Stimulated activated CD8-positive, alpha-beta memory T cell treated with anti-CD3 and anti-CD28 coated beads, Interleukin-12 subunit alpha, Interleukin-12 subunit beta, amount 100 ng/mL, for 1 hour (primary cell): ENCODE data around the gene CAPN10.

Experiments
- DNase-seq: peaks from one replicate; pipeline ENCODE4 v3.0.0-alpha.2; 2020; ENCODE audit warnings: low read depth

The CAPN10 gene

DNA sequence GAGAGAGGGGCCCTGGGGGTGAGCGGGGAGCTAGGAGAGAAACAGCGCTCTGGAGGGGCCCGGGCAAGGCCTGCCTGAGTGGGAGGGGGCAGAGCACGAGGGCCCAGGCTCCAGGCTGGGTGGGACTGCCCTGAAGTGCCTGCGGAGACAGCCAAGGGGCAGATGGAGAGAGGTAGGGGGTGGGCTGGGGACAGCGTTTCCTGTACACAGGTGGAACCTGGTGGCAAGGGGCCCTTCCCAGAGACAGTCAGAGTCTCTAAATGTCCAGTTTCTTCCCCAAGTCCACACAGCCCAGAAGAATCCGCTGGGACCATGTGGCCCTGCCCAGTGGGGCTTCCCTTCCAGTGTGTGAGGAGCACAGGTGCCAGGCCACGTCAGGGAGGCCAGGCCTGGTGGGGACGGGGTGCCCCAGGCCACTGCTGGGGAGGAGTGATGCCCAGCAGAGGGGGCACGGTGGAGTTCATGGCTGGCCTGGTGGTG, 37.0 kb downstream of the CAPN10 start:
- no peak for DNase-seq

- DNase-seq: no peak
Observed at GRCh38 chr2:240624011-240624949, 37.7 kb downstream of the CAPN10 start.

DNA sequence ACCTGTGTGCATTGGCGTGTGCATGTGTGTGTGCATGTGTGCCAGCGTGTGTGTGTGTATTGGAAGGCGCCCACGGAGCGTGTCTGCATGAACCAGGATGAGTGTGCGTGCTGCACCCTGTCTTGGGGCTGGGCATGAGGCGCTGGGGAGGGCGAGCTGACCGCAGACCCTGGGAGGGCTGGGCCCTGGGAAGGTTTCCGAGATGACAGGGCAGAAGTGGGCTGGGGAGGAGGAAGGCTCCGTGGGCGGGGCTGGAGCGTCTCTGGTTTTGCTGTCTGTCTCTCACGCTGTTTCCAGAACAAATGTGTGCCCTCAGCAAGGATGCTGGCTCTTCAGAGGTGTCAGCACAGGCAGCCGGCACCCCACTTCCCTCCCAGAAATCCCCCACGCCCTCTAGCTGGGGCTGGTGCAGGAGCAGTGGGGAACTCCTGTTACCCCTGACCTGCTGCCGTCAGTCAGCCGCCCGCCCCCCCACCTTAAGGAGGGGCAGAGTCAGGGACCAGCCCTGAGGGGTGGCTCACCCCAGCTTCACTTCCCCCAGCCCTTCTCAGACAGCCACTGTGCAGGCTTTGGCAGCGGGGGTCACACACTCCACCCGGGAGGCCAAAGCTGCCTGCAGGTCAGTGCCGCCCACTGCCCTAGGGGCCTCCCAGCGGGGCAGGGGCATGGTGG, 38.6 kb downstream of the CAPN10 start, which contains the start of gene GPR35:
GPR35 (plus strand) TSS at position 531 of the 672 bp plus-strand sequence. CDS start 4,473 bp downstream, outside the sequence.
- peak; percentile 50 for DNase-seq

- DNase-seq: no peak
Observed at GRCh38 chr2:240626531-240627300, 40.2 kb downstream of the CAPN10 start.

GRCh38 chr2:240627736-240628506, 41.4 kb downstream of the CAPN10 start:
- no peak for DNase-seq

GRCh38 chr2:240628507-240628807, 41.9 kb downstream of the CAPN10 start:
- DNase-seq: no peak

DNA sequence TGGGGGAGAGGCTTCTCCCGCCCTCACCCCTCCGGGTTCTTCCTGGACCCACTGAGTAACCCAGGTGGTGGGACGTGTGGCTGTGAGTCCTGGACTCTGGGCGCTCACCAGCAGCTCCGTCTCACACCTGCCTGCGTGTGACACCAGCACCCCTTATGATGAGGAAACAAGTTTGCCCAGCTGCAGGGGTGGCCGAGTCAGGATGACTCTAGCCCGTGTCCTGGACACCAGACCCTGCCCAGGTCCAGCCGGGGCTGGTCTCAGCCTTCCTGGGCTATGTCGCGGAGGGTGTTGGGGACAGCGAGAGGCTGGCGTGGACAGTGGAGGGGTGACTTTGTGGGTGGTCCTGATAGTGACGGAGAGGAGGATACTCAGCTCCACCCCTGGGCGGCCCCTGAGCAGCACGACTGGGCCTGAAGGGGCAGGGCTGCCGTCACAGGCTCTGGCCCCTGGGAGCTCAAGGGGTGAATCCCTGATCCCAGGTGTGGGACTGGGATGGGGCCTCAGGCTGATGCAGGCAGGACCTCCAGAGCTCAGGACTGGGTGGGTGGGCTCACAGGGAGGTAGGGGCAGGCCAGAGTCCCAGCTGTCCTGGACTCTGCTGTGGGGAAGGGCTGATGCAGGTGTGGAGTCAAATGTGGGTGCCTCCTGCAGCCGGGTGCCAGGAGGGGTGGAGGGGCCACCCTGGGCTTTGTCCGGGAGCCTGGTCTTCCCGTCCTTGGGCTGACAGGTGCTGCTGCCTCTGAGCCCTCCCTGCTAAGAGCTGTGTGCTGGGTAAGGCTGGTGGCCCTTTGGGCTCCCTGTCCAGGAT, 42.5 kb downstream of the CAPN10 start:
- DNase-seq: no peak

DNA sequence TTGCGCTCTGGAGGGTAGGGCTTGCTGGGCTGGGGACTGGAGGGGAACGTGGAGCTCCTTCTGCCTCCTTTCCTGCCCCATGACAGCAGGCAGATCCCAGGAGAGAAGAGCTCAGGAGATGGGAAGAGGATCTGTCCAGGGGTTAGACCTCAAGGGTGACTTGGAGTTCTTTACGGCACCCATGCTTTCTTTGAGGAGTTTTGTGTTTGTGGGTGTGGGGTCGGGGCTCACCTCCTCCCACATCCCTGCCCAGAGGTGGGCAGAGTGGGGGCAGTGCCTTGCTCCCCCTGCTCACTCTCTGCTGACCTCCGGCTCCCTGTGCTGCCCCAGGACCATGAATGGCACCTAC, 43.1 kb downstream of the CAPN10 start:
- DNase-seq: no peak

DNA sequence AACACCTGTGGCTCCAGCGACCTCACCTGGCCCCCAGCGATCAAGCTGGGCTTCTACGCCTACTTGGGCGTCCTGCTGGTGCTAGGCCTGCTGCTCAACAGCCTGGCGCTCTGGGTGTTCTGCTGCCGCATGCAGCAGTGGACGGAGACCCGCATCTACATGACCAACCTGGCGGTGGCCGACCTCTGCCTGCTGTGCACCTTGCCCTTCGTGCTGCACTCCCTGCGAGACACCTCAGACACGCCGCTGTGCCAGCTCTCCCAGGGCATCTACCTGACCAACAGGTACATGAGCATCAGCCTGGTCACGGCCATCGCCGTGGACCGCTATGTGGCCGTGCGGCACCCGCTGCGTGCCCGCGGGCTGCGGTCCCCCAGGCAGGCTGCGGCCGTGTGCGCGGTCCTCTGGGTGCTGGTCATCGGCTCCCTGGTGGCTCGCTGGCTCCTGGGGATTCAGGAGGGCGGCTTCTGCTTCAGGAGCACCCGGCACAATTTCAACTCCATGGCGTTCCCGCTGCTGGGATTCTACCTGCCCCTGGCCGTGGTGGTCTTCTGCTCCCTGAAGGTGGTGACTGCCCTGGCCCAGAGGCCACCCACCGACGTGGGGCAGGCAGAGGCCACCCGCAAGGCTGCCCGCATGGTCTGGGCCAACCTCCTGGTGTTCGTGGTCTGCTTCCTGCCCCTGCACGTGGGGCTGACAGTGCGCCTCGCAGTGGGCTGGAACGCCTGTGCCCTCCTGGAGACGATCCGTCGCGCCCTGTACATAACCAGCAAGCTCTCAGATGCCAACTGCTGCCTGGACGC, 43.6 kb downstream of the CAPN10 start:
- DNase-seq: no peak

DNA sequence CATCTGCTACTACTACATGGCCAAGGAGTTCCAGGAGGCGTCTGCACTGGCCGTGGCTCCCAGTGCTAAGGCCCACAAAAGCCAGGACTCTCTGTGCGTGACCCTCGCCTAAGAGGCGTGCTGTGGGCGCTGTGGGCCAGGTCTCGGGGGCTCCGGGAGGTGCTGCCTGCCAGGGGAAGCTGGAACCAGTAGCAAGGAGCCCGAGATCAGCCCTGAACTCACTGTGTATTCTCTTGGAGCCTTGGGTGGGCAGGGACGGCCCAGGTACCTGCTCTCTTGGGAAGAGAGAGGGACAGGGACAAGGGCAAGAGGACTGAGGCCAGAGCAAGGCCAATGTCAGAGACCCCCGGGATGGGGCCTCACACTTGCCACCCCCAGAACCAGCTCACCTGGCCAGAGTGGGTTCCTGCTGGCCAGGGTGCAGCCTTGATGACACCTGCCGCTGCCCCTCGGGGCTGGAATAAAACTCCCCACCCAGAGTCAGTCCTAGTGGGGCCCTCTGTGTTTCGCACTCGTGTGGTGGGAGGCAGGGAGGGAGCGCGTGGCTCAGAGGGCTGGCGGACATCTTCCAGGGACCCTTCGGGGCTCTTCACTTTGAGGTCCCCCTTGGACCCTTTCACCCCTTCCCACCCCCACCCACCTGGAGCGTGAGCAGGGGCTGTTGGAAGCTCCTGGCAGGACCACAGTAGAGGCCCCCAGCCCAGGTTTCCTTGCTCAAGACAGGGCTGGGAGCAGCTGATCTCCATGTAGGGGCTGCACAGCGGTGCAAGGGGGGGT, 44.4 kb downstream of the CAPN10 start:
- no peak for DNase-seq

- no peak for DNase-seq
Observed at GRCh38 chr2:240631548-240632305, 45.2 kb downstream of the CAPN10 start.

GRCh38 chr2:240632306-240632721, 45.8 kb downstream of the CAPN10 start:
- DNase-seq: no peak

DNA sequence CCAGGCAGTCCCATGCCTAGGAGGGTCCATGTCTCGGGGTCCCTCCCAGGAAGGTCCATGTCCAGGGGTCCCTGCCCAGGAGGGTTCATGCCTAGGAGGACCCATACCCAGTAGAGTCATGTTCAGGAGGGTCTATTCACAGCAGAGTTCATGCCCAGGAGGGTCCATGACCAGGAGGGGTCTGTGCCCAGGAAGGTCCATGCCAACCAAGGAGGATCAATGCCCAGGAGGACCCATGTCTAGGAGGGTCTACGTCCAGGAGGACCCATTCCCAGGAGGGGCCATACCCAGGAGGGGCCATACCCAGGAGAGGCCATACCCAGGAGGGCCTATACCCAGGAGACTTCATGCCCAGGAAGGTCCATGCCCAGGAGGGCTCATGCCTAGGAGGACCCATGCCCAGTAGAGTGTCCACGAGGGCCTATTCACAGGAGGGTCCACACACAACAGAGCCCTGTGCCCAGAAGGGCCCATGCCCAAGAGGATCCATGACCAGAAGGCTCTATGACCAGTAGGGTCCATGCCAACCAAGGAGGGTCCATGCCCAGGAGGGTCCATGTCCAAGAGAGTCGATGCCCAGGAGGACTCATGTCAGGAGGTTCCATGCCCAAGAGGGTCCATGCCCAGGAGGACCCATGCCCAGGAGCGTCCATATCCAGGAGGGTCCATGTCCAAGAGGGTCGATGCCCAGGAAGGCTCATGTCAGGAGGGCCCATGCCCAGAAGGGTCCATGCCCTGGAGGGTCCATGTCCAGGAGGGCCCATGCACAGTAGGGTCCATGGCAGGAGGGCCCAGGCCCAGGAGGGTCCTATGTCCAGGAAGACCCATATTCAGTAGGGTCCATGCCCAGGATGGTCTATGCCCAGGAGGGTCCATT, 48.8 kb downstream of the CAPN10 start:
- no peak for DNase-seq

GRCh38 chr2:240635998-240636547, 49.5 kb downstream of the CAPN10 start:
- no peak for DNase-seq

DNA sequence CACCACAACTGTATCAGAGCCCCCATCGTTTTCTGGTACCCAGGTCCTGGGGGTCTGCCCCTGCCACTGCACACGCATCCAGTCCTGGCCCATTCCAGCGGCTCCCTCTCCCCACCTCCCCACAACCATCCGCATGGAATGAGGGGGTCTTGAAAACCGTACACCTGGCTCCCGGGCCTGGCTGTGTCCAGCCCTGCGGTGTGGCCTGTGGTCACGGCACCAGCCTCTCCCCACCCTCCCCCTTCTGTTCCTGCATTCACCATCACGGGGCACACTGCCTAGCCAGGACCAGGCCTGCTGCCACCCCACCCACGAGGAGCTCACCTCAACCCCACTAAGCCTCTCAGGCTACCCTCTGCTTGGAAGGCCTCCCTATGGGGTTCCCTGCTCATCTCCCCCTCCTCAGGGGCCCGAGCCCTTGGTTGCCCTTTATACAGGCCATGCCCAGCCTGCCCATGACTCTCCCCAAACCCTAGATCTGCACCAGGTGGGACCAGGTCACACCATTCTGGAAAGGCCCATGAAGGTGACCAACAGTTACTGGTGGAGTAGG, 50.1 kb downstream of the CAPN10 start:
- no peak for DNase-seq

DNA sequence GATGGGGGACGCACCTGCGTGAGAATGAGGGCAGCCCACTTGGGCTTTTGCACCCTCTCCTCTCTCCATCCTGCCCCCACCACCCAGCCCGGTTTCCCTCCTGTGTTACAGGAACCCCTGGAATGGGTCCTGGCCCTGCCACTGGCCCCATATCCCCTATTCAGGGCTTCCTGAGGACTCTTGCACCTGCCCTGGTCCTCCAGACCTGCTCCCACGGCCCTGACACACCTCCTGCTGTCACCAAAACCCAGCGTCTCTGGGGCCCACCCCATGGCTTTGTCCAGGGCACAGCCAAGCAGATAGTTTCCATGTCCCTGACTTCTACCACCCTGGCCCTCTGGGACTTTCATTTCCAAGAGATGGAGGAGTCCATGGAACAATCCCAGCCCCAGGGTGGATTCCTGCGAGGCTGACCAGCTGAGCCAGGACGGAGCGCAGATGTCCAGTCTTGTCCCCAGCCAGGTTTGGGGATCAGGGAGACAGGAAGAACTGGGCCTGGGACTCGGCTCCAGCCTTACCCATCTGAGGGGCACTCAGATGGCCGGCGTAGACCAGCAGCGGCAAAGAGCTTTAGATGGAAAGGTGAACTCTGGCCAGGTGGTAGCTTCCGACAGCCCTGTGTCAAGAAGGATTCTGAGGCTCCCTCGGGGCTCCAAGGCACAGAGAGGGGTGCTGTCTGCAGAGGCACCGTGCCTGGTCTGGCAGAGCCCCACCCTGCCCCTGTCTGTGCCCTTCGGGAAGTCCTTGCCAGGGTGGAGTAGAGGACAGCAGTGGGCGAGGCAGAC, 50.8 kb downstream of the CAPN10 start:
- DNase-seq: no peak
